Thoracic aorta (tissue), 2 donors: ENCODE measurements around the gene ZNRF1. TPM values are rescaled to one million over a fixed set of nuclear protein-coding genes. Genes with fewer than 3 reads are reported as not detected.

ENCODE experiments used
- ATAC-seq: fragments of 150-250 bp; one replicate; pipeline ENCODE4 v1.8.0; 2017; ENCODE audit warnings: low read depth; ENCODE audit not compliant: insufficient number of reproducible peaks, low FRiP score
- DNase-seq: peaks from one replicate; pipeline ENCODE4 v3.0.0-alpha.2; 2020; ENCODE audit warnings: low spot score
- H3K27ac ChIP-seq, 2 donors: fragments of 200-600 bp; sonication (generic); 1 replicate in 1 of 2; 2 replicates in 1 of 2; pipeline ENCODE4 v1.5.1; 2016; ENCODE audit warnings: mild to moderate bottlenecking in 2 of 2, moderate library complexity in 2 of 2
- H3K27me3 ChIP-seq: fragments of 200-600 bp; sonication (generic); replicated peaks from 2 replicates; pipeline ENCODE4 v1.6.0; 2016; ENCODE audit warnings: mild to moderate bottlenecking; ENCODE audit not compliant: insufficient read depth
- H3K36me3 ChIP-seq: fragments of 200-600 bp; sonication (generic); one replicate; pipeline ENCODE4 v1.5.1; 2016
- H3K4me1 ChIP-seq, 2 donors: fragments of 200-600 bp; sonication (generic); 1 replicate in 1 of 2; 2 replicates in 1 of 2; pipeline versions ENCODE4 v1.5.1 to v1.6.0; 2016; ENCODE audit warnings: low read depth in 2 of 2, mild to moderate bottlenecking in 1 of 2; ENCODE audit not compliant: control insufficient read depth in 1 of 2
- H3K4me3 ChIP-seq: fragments of 200-600 bp; sonication (generic); 2 replicates; pipeline ENCODE4 v1.5.1; 2016; ENCODE audit warnings: mild to moderate bottlenecking
- H3K9me3 ChIP-seq: fragments of 200-600 bp; sonication (generic); 2 replicates; pipeline ENCODE4 v1.5.1; 2016
- CTCF ChIP-seq: fragments of 200-600 bp; sonication (generic); IDR thresholded peaks from one replicate; pipeline ENCODE4 v1.5.1; 2019; ENCODE audit warnings: antibody characterized with exemption
- total RNA-seq, 2 donors: library from RNA; depleted of rRNA; stranded (reverse); fragments of >200 nt; gene quantifications; one replicate each; pipeline versions ENCODE4 v1.1.0 to v1.2.3, GENCODE V29; 2016

Gene ZNRF1
- total RNA-seq, 2 donors from 2014 or later: 16.9 to 27.1 TPM

GRCh38 chr16:75029854-75030253, 31.0 kb downstream of the ZNRF1 start:
- DNase-seq (no peak), ATAC-seq (no peak)
- Histone ChIP-seq H3K4me3 (no peak overlapping the region), H3K4me1 (peaks cover 13 to 30% of the 10 kb centered on the region in 2 donors), H3K9me3 (no peaks in the 10 kb centered on the region), H3K27ac (no peak overlapping the region), H3K27me3 (no peaks in the 10 kb centered on the region), H3K36me3 (no peaks in the 10 kb centered on the region)
- no peak for TF ChIP-seq CTCF

GRCh38 chr16:75032655-75033054, 33.8 kb downstream of the ZNRF1 start:
- Histone ChIP-seq H3K4me1 (peaks cover 0 to 9% of the 10 kb centered on the region in 2 donors), H3K27me3 (no peaks in the 10 kb centered on the region), H3K4me3 (no peak overlapping the region), H3K36me3 (no peaks in the 10 kb centered on the region), H3K27ac (no peak overlapping the region), H3K9me3 (peaks cover 2% of the 10 kb centered on the region)
- ATAC-seq (no peak), DNase-seq (no peak)
- no peak for TF ChIP-seq CTCF

GRCh38 chr16:75035410-75035968, 36.7 kb downstream of the ZNRF1 start:
- ATAC-seq: no peak
- DNase-seq: no peak

GRCh38 chr16:75038036-75038858, 39.4 kb downstream of the ZNRF1 start:
- no peak for TF ChIP-seq CTCF
- H3K4me1 ChIP-seq: peaks cover 5 to 10% of the 10 kb centered on the region in 2 donors
- no peak overlapping the region for H3K4me3 ChIP-seq
- ATAC-seq (no peak), DNase-seq (no peak)
- no peak overlapping the region for H3K27ac ChIP-seq
- H3K36me3 ChIP-seq: no peaks in the 10 kb centered on the region
- peaks cover 10% of the 10 kb centered on the region for H3K9me3 ChIP-seq
- no peaks in the 10 kb centered on the region for H3K27me3 ChIP-seq

More at GRCh38 chr16:75035410-75035968, 36.7 kb downstream of the ZNRF1 start:
- Histone ChIP-seq H3K4me1 (no peaks in the 10 kb centered on the region), H3K27ac (no peak overlapping the region), H3K4me3 (no peak overlapping the region), H3K9me3 (peaks cover 10% of the 10 kb centered on the region), H3K36me3 (no peaks in the 10 kb centered on the region), H3K27me3 (no peaks in the 10 kb centered on the region)
- TF ChIP-seq CTCF: no peak

- peaks cover 10% of the 10 kb centered on the region for H3K9me3 ChIP-seq
- TF ChIP-seq CTCF: no peak
- DNase-seq (no peak), ATAC-seq (no peak)
- H3K36me3 ChIP-seq: no peaks in the 10 kb centered on the region
- H3K4me3 ChIP-seq: no peak overlapping the region
- no peaks in the 10 kb centered on the region for H3K27me3 ChIP-seq
- no peak overlapping the region for H3K27ac ChIP-seq
- H3K4me1 ChIP-seq: peaks cover 16 to 26% of the 10 kb centered on the region in 2 donors
Measured at GRCh38 chr16:75039941-75040340, 41.1 kb downstream of the ZNRF1 start.
